Measurements from ENCODE around the gene GRM8.

- TF ChIP-seq, protein P1, sequence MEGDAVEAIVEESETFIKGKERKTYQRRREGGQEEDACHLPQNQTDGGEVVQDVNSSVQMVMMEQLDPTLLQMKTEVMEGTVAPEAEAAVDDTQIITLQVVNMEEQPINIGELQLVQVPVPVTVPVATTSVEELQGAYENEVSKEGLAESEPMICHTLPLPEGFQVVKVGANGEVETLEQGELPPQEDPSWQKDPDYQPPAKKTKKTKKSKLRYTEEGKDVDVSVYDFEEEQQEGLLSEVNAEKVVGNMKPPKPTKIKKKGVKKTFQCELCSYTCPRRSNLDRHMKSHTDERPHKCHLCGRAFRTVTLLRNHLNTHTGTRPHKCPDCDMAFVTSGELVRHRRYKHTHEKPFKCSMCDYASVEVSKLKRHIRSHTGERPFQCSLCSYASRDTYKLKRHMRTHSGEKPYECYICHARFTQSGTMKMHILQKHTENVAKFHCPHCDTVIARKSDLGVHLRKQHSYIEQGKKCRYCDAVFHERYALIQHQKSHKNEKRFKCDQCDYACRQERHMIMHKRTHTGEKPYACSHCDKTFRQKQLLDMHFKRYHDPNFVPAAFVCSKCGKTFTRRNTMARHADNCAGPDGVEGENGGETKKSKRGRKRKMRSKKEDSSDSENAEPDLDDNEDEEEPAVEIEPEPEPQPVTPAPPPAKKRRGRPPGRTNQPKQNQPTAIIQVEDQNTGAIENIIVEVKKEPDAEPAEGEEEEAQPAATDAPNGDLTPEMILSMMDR (conservative IDR thresholded peaks at IDR 0.05; ENCODE audit: low read depth, low read length) = no peak
- no peak for TF ChIP-seq EZH2phosphoT487 (IDR thresholded peaks at IDR 0.05; ENCODE audit: borderline replicate concordance, low read length)
These were observed 161.1 kb downstream of the GRM8 start for GRCh38 chr7:127091620-127092019.

Data from PC-3 (cell line).